GM12873 (cell line): ENCODE data around the gene TSSC4.

Experiments used
- TF ChIP-seq, protein P1 (sequence below): IDR thresholded peaks from 2 replicates; pipeline ENCODE4 v1.5.1; 2012; ENCODE audit warnings: low read depth, mild to moderate bottlenecking, moderate library complexity, low read length, control low read depth; ENCODE audit not compliant: insufficient read depth; ENCODE audit errors: missing control alignments

Gene TSSC4

DNA sequence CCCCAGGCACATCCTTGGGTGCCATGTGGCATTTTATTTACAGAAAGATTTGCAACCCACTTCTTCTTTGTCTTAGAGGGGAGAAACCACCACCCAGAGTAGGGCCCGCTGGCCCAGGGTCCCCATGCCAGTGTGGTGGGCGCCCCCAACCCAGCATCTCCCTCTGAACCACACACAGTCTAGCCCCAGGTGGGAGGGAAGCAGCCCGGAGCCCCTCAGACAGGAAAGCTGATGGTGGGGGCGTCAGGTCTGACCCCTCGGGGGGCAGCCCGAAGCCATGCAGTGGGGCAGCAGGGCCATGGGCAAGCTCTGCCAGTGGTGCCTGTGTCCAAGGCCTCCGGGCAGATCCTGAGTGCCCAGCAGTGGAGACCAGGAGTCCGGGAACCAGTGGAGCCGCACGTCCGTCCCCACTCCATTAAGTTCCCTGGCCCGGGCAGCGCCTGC lies 32.1 kb downstream of the TSSC4 start:
- TF ChIP-seq, protein P1, sequence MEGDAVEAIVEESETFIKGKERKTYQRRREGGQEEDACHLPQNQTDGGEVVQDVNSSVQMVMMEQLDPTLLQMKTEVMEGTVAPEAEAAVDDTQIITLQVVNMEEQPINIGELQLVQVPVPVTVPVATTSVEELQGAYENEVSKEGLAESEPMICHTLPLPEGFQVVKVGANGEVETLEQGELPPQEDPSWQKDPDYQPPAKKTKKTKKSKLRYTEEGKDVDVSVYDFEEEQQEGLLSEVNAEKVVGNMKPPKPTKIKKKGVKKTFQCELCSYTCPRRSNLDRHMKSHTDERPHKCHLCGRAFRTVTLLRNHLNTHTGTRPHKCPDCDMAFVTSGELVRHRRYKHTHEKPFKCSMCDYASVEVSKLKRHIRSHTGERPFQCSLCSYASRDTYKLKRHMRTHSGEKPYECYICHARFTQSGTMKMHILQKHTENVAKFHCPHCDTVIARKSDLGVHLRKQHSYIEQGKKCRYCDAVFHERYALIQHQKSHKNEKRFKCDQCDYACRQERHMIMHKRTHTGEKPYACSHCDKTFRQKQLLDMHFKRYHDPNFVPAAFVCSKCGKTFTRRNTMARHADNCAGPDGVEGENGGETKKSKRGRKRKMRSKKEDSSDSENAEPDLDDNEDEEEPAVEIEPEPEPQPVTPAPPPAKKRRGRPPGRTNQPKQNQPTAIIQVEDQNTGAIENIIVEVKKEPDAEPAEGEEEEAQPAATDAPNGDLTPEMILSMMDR: no peak

DNA sequence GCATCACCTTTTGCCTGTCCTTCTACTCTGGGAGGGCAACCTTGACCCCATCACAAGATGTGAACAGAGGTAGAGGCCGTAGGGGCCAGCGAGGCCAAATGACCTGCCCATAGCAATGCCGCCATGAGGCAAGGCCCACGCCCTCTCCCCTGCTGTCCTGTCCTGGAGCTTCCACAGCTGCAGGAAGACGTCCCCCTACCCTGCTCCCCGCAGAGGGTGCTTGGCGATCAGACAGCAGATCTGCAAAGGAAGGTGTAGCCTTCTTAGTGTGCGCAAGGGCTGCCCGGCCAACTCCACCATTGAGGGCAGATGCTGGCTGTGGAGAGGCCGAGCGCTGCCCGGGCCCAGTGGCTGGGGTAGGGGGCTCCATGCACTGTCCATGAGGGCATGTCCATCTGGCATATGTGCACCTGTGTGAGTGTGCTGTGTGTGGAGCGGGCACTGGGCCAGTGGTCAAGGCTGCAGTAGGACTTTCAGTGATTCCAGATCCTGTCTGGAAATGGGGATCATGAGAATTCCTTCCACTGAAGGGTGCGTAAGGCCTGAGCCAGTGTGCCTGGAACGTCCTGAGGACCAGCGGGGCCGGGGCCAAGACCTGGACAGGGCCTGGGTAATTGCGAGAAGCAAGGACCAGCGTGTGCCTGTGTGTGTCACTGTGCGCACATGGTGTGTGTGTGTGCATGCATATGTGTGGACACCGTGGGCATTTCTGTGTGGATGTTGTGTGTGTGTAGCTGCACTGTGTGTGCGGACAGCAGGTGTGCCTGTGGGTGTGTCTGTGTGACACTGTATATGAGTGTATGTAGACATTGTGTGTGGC lies 32.8 kb downstream of the TSSC4 start:
- TF ChIP-seq, protein P1: no peak

DNA sequence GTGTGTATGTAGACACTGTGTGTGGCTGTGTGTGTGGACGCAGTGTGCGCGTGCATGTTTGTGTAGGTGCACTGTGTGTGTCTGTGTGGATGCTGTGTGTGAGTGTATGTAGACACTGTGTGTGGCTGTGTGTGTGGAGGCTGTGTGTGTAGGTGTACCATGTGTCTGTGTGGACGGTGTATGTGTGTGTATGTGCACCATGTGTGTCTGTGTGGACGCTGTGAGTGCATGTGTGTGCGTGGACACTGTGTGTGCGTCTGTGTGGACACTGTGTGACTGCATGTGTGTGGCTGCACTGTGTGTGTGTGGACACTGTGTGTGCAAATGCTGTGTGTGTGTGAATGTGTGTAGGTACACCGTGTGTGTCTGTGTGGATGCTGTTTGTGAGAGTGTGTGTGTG lies 33.5 kb downstream of the TSSC4 start:
- TF ChIP-seq, protein P1: no peak

DNA sequence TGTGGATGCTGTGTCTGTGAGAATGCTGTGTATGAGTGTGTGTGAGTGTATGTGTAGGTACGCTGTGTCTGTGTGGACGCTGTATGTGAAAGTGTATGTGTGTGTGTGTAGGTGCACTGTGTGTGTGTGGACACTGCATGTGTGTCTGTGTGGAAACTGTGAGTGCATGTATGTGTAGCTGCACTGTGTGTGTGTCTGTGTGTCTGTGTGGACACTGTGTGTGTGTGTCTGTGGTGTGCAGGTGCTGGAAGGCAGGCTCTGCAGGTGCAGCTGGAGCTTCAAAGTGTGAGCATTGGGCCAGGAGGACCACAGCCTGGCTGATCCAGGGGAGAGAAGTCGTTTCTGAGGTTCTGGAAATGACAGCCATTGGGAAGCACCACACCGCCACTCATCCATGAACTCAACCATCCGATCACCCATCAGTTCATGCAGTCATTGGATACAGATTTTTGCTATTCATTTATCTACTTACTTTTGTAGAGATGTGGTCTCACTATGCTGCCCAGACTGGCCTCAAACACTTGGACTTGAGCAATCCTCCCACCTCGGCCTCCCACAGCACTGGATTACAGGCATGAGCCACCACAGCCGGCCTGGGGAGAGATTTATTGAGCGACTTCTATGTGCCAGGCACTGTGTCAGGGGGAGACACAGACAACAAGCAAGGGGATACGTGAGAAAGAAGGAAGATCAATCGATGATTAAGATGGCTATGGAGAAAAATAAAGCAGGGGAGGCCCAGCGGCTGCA lies 34.1 kb downstream of the TSSC4 start:
- TF ChIP-seq, protein P1: no peak

DNA sequence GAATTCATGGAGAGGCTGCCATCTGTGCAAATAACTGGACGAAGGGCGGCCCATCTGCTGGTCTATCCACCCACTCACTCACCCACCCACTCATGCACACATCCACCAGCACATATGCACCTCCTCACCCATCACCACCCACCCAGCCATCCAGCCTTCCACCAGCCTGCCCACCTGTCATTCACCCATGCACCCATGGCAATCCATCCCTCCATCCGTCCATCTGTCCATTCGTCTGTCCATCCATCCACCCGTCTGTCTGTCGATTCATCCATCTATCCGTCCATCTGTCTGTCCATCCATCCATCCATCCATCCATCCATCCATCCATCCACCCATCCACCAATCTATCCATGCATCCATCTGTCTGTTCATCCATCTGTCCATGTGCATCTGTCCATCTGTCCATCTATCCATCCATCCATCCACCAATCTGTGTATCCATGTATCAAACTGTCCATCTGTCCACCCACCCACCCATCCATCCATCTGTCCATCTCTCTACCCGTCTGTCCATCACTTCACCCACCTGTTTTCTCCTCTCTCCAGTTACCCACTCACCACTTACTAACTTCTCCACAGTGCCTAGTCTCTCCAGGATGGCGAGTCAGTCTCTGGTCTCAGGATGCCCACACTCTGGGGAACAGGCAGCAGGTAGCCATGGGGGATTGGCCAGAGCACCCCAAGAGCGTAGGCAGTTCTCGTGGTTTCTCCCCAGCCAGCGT lies 34.9 kb downstream of the TSSC4 start:
- TF ChIP-seq, protein P1: no peak

DNA sequence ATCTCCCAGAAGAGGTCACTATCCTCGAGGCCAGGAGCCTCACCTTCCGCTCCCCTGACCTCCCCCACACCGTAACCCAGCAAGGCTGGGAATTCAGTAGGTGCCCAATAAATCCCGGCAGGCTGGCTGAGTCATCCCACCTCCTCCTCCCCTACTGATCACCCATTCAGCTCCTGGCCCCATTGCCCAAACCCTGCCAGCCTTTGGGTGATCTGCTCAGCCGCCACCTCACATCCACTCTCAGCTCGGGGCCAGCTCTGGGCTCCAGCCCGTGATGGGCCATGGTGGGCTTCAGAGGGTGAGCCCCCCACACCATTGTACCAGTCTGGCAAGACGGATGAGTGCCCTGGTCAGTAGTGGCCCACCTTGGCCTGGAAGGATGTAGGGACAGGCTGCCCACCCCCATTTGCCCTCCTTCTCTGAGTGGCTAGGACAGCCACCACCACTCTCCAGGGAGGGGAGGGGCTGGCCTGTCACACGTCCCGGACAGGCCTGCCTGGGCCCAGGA lies 35.5 kb downstream of the TSSC4 start:
- TF ChIP-seq, protein P1: no peak
